GM06990 (cell line): Measurements from ENCODE around the gene AFAP1.

Experiments
- DNase-seq: peaks from one replicate; pipeline ENCODE4 v3.0.0-alpha.2; 2011; ENCODE audit not compliant: insufficient read length; ENCODE audit errors: extremely low read depth
- H3K27me3 ChIP-seq: replicated peaks from 2 replicates; pipeline ENCODE4 v1.6.0; 2011; ENCODE audit warnings: low read length; ENCODE audit not compliant: control insufficient read depth, insufficient read depth
- H3K36me3 ChIP-seq: 2 replicates; pipeline ENCODE4 v1.5.1; 2011; ENCODE audit warnings: low read length; ENCODE audit not compliant: control insufficient read depth, insufficient read depth
- H3K4me3 ChIP-seq: replicated peaks from 2 replicates; pipeline ENCODE4 v1.5.1; 2011; ENCODE audit warnings: low read depth, mild to moderate bottlenecking, control low read depth, low read length
- TF ChIP-seq, protein P1 (sequence below): IDR thresholded peaks from 2 replicates; pipeline ENCODE4 v1.5.1; 2011; ENCODE audit warnings: low read length, control low read depth, mild to moderate bottlenecking, inconsistent platforms; ENCODE audit not compliant: insufficient read depth, poor library complexity, severe bottlenecking

The AFAP1 gene

DNA sequence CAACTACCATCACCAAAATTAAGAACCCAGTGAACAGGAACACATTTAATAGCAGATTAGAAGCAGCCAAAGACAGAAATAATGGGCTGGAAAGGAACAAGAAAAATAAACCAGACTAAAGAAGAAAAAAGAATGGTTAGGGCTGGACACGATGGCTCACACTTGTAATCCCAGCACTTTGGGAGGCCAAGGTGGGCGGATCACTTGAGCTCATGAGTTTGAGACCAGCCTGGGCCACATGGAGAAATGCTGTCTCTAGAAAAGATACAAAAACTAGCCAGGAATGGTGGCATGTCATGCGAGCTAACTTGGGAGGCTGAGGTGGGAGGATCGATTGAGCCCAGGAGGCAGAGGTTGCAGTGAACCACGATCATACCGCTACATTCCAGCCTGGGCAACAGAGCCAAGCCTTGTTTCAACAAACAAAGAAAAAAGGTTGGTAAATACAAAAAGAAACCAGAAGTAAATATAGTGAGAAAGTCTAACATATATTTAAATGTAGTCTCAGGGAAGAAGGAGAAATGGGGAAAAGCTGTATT is 102.0 kb downstream of the AFAP1 start:
- TF ChIP-seq, protein P1, sequence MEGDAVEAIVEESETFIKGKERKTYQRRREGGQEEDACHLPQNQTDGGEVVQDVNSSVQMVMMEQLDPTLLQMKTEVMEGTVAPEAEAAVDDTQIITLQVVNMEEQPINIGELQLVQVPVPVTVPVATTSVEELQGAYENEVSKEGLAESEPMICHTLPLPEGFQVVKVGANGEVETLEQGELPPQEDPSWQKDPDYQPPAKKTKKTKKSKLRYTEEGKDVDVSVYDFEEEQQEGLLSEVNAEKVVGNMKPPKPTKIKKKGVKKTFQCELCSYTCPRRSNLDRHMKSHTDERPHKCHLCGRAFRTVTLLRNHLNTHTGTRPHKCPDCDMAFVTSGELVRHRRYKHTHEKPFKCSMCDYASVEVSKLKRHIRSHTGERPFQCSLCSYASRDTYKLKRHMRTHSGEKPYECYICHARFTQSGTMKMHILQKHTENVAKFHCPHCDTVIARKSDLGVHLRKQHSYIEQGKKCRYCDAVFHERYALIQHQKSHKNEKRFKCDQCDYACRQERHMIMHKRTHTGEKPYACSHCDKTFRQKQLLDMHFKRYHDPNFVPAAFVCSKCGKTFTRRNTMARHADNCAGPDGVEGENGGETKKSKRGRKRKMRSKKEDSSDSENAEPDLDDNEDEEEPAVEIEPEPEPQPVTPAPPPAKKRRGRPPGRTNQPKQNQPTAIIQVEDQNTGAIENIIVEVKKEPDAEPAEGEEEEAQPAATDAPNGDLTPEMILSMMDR = no peak
- no peaks in the 10 kb centered on the region for H3K36me3 ChIP-seq
- no peaks in the 10 kb centered on the region; the same call in none of the 2 replicates for H3K27me3 ChIP-seq
- no peak overlapping the region for H3K4me3 ChIP-seq
- DNase-seq = no peak

DNA sequence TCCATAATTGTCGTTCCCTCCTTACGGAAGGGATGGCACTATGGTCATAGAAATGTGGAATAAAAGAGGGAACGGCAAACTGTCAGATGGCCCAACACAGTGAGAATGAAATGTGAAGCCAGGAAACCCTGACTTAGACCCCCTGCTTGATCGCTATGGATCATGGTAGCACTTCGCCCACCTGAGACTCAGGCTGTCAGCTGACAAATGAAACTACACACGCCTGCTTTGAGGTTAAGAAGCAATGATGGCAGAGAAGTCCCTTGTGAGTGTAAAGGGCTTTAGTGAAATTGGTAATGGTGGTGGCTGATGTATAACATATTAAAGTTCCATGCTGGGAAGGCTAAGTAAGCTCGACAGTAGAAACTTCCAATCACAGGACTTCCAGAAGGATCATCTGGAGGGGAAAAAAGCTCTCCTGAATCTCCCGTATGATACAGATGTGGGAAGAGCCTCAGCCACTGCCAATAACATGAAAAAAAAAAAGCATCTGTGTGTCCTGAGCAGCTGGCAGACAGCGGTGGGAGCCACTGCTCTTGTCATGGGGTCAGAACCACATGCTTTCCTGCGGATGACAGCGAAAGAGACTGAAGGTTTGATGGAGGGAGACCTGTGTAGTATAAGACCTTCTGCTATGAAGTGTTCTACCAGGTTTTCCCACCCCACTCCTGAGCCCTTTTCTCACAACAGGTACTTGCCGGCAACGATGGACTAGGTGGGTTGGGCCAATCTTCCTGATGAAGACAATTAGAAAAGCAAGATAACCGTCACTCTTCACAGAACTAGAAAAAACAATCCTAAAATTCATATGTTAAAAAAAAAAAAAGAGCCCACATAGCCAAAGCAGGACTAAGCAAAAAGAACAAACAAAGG is 107.6 kb downstream of the AFAP1 start:
- Histone ChIP-seq H3K4me3 (no peak overlapping the region), H3K27me3 (no peaks in the 10 kb centered on the region), H3K36me3 (no peaks in the 10 kb centered on the region)
- TF ChIP-seq, protein P1 = no peak
- DNase-seq = no peak

DNA sequence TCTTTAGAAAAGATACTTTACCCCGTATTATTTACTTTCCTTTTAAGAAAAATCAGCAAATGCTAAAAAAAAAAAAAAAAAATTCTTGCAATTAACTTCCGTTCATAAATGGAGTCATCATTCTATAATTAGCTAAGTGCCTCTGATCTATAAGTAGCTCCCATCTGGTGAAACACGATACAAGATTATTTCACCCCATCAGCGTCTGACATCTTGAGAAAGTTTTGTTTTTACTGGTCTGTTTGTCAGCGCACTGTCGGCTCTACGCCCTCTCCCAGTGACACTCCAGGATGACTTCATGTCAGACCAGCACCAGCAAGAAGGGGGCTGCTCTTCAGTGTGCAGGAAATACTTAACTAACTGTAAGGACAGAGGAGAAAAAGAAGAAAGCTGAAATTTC is 108.3 kb downstream of the AFAP1 start:
- H3K4me3 ChIP-seq = no peak overlapping the region
- no peaks in the 10 kb centered on the region for H3K36me3 ChIP-seq
- DNase-seq = peak; percentile 30

DNA sequence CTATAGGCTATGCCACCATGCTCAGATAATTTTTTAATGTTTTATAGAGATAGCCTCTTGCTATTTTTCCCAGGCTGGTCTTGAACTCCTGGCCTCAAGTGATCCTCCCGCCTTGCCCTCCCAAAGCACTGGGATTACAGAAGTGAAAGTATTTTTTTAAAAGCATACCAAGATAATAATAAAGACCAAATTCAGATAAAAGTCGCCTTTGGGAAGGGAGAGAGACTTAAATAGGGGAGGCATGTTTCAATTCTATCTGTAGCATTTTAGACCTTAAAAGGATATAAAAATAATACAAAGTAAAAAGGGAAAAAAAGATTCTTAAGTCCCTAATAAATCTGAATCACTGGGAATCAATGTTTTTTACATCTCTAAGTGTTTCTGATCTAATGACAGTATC is 108.9 kb downstream of the AFAP1 start:
- no peak for DNase-seq
- 0 out of 2 replicates have a peak overlapping the region, but pooled peaks have one; percentile 11 for H3K4me3 ChIP-seq
- TF ChIP-seq, protein P1 = no peak
- no peaks in the 10 kb centered on the region for H3K36me3 ChIP-seq
- H3K27me3 ChIP-seq = no peaks in the 10 kb centered on the region

More for the DNA sequence above, 108.3 kb downstream of the AFAP1 start:
- TF ChIP-seq, protein P1 = no peak
- no peaks in the 10 kb centered on the region for H3K27me3 ChIP-seq

DNA sequence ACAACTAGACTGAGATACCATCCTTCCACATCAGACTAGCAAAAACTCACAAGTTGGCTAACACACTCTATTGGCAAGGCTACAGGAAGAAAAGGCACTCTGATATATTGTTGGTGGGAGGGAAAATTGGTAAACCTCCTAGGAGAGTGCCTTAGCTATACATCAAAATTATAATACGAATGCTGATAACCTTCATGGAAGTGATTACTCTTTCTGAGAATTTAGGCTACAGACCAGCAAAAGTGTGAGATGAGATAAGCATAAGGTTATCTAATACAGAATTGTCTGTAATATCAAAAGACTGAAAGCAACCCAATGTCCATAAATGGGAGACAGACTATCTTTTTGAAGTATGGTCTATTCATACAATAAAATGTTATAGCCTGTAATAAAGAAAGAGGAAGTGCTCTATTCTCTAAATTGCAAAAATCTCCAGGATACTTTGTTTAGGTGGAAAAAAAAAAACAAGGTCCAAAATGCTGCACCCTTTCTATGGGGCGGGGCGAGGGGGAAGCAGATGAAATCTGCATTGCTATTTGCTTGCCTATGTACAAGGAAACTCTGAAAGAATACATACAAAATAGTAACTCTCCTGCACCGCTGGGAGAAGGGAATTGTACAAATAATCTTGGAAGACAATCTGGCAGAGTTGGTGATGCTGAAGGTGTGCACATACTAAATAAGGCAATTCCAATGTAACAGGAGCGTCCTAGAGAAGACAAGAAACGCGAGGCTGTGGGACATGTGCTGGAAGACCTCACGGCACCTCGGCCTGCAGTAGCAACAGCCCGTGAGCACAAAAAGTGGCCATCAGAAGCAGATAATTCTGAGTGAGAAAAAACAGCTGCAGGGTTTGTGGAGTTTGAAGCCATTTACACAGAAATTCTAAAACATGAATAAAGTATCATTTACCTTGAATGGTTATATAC is 109.7 kb downstream of the AFAP1 start:
- H3K27me3 ChIP-seq = no peaks in the 10 kb centered on the region
- no peaks in the 10 kb centered on the region for H3K36me3 ChIP-seq
- TF ChIP-seq, protein P1 = no peak
- H3K4me3 ChIP-seq = no peak overlapping the region
- DNase-seq = no peak
